ENCODE measurements around the gene CREB5.

GRCh38 chr7:28591041-28591674 is 178.8 kb downstream of the CREB5 start:
- TF ChIP-seq ZBTB21 (CRISPR knock-in tag; IDR thresholded peaks at IDR 0.05; ENCODE audit: borderline replicate concordance) = no peak
- no peak for TF ChIP-seq ARID4B (CRISPR knock-in tag; IDR thresholded peaks at IDR 0.05; ENCODE audit: borderline replicate concordance)
